Measurements from ENCODE around the gene UBE2J2.
"Not testable (repeated sequence)": the region's sequence is repeated elsewhere in the genome, so short reads cannot be mapped to it uniquely, and the experiment has no call there.

Gene UBE2J2

GRCh38 chr1:1273512-1274298 is at the start of gene UBE2J2:
Gene UBE2J2 (minus strand): TSS chr1:1273854. CDS start chr1:1267992, 5,862 bp downstream.
- DNase-seq = peak; percentile 94

- DNase-seq = no peak
Measured at GRCh38 chr1:1322952-1323351, 49.3 kb upstream of the UBE2J2 start.

GRCh38 chr1:1322418-1322817 is 48.8 kb upstream of the UBE2J2 start:
- DNase-seq = no peak

- no peak for DNase-seq
Measured at GRCh38 chr1:1321477-1321876, 47.8 kb upstream of the UBE2J2 start.

- DNase-seq = no peak
Measured at GRCh38 chr1:1320666-1321448, 47.2 kb upstream of the UBE2J2 start.

GRCh38 chr1:1319646-1319941 is 45.9 kb upstream of the UBE2J2 start:
- DNase-seq = no peak

GRCh38 chr1:1318777-1319645 is 45.4 kb upstream of the UBE2J2 start:
- no peak for DNase-seq

- DNase-seq = no peak
Measured at GRCh38 chr1:1318131-1318652, 44.5 kb upstream of the UBE2J2 start.

- DNase-seq = no peak
Measured at GRCh38 chr1:1317420-1317819, 43.8 kb upstream of the UBE2J2 start.

- DNase-seq = not testable (repeated sequence)
Measured at GRCh38 chr1:1316199-1316598, 42.5 kb upstream of the UBE2J2 start.

GRCh38 chr1:1315435-1315954 is 41.8 kb upstream of the UBE2J2 start:
- no peak for DNase-seq

GRCh38 chr1:1314678-1315335 is 41.2 kb upstream of the UBE2J2 start:
- no peak for DNase-seq

GRCh38 chr1:1314237-1314586 is 40.6 kb upstream of the UBE2J2 start:
- no peak for DNase-seq

GRCh38 chr1:1313500-1314236 is 40.0 kb upstream of the UBE2J2 start:
- no peak for DNase-seq

GRCh38 chr1:1312450-1313314 is 39.0 kb upstream of the UBE2J2 start:
- no peak for DNase-seq

- DNase-seq = no peak
Measured at GRCh38 chr1:1311107-1312104, 37.8 kb upstream of the UBE2J2 start.

- no peak for DNase-seq
Measured at GRCh38 chr1:1310476-1311053, 36.9 kb upstream of the UBE2J2 start.

- DNase-seq = no peak
Measured at GRCh38 chr1:1310109-1310385, 36.4 kb upstream of the UBE2J2 start.

Measured in midbrain (tissue), 1 donor.